NCI-H1436 (cell line): Measurements from ENCODE around the gene TMEM187.
"Not testable (repeated sequence)": the region's sequence is repeated elsewhere in the genome, so short reads cannot be mapped to it uniquely, and the experiment has no call there.

Experiments
- DNase-seq: peaks from one replicate; lab custom pipeline; 2025; lab: John Stamatoyannopoulos, UW

The TMEM187 gene

DNA sequence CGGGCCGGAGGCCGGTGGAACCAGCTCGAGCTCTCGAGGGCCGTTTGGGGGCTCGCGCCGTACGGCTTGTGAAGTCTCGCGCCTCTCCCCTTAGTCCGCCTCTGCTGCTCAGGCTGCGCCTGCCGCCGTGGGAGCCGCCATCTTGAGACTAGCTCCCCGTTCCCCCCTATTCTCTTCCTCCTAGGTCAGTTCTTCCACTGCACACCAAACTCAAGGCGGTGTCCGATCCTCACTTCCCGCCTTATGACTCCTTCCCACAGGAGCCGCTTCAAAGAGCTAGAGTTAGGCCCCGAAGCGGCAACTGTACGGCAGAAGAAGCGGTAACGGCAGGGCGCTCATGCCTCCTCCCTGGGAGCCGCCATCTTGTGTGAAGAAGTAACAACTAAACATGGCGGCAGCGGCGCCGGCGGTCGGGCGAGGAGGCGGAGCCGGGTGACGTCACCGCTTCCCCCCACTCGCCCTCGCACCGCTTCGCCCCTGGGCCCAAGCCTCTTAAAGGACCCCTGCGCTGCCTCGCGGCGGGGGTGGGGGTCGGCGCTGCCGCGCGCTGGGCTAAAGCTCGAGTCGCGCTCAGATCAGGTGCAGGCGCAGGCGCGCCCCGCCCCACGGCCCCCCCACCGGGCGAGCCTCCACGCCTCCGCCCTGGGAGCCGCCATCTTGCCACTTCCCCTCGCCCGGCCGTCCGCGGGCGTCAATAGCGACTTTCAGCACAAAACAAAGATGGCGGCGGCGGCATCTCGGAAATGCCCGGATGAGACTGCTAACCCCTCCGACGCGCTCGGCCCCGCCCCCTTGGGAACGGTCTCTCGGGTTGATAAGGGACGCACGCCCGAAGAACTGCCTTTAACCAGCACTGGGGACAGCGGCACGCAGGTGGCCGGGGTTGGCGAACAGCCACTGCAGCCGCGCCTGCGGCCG lies 845 bp upstream of the TMEM187 start, which contains the start of gene HCFC1:
Gene HCFC1, minus strand, starts transcription at position 369 of the 918 bp plus-strand sequence. CDS start 978 bp downstream, outside the sequence.
- DNase-seq, result peak; percentile 93

DNA sequence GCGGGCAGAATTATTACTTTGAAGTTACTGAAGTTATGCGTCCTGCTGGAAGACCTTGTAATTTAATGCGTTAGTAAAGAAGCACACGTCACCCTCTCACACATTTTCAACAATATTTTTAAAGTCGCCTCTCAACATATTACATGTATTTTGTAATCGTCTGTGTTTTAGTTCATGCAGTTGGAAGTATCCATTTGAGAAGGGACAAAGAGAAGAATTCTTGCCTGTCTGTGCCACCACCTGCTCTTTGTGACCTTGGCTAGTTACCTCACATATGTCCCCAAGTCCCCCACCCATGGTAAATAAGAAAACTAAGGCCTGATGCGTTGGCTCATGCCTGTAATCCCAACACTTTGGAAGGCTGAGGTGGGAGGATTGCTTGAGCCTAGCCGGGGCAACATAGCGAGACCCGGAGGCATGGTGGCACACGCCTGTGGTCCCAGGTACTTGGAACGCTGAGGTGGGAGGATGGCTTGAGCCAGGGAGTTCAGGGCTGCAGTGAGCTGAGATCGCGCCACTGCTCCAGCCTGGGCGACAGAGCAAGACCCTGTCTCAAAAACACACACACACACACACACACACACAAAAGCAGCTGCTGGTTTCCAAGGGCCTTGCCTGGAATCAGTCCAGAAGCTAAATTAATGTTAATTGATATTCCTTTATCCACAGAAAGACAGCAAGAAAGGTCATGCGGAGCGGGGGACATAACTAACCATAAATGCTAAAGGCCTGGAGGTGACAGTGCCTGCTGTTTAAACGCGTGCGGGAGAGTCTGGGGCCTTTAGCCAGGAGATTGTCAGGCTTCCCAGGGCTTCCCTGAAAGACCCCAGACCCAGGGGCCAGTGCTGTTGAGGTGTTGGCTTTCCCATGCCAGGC lies 811 bp downstream of the TMEM187 start:
- peak; percentile 44 for DNase-seq

DNA sequence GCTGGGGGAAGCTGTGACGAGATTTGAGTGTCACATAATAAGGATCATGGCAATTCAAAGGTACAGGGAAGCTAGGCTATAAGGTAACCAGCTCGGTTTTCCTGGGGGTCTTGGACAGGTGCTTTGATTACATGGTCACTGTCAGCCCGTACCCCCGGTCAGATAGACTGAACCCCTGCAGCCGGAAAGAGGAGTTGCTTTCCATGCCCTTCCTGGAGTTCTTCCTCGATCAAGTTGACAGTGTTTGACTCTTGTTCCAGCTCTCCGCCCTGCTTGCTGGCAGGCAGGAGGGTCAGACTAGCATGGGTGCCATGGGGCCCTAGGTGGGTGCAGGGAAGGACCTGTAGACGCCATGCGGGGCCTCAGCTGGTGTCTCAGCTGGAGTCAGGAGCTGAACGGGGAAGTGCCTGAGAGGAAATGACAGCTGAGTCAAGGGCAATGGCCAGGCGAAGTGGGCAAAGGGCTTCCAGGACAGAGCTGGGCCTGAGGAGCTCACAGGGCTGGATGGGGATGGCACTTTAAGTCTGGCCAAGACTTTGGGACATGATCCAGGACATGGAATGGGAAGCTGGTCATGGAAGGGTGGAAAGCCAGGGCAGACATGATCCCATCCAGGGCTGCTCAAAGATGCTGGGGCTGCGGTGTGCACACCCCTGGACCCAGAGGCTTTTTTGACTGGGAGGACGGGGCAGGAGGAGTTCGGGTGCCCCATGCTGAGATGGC lies 1.6 kb downstream of the TMEM187 start:
- DNase-seq, result no peak

DNA sequence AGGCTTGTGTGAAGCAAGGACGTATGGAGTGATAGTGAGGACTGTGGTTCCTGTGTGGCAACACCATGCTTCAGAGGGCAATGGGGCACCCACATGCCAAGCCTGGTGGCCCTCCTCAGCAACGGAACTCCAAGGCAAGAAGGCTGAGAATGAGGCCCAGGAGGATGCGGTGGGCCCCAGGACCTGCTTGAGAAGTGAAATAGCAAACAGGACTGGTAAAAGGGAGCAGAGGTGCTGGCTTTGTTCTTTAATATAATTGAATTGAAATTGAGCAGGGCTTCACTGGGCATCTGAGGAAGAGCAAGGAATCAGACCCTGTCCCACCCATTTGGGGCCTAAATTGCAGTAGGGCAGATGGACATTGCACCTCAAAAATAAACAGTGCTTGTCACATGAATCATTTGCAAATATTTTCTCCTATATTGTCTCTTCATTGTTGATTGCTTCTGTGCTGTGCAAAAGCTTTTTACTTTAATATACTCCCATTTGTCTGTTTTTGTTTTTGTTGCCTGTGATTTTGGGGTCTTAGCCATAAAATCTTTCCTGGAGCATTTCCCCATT lies 2.3 kb downstream of the TMEM187 start:
- DNase-seq, result no peak

DNA sequence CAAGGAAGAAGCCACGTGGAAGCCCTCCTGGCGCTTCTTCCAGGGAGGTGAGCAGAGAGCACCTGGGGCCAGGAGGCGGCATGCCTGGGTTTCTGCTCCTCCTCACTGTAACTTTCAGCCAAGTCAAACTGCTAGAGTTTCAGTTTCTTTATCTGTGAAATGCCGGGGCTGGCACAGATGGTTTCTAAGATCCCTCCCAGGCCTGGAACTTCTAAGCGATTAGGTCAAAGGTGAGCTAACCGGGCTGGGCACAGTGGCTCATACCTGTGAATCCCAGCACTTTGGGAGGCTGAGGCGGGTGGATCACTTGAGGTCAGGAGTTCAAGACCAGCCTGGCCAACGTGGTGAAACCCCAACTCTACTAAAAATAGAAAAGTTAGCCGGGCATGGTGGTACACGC lies 7.8 kb downstream of the TMEM187 start:
- not testable (repeated sequence) for DNase-seq

DNA sequence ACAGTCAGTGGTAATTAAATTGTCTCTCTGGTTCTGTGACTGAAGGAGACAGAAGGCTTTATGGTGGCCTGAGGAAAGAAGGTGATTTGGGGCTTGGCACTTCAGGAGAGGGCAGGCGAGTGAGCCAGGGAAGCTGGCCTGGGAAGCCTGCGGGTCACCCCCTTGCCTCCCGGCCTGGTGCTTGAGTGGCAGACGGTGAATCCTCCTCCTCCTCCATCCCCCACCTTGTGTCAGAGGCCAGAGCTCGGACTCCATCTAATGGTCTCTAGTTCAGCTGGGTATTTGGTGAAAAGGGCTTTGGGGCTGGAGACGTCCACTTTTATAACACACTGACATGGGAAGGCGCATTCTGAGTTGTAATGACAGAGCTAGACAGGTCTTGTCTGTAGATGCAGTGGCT lies 8.7 kb downstream of the TMEM187 start:
- no peak for DNase-seq

DNA sequence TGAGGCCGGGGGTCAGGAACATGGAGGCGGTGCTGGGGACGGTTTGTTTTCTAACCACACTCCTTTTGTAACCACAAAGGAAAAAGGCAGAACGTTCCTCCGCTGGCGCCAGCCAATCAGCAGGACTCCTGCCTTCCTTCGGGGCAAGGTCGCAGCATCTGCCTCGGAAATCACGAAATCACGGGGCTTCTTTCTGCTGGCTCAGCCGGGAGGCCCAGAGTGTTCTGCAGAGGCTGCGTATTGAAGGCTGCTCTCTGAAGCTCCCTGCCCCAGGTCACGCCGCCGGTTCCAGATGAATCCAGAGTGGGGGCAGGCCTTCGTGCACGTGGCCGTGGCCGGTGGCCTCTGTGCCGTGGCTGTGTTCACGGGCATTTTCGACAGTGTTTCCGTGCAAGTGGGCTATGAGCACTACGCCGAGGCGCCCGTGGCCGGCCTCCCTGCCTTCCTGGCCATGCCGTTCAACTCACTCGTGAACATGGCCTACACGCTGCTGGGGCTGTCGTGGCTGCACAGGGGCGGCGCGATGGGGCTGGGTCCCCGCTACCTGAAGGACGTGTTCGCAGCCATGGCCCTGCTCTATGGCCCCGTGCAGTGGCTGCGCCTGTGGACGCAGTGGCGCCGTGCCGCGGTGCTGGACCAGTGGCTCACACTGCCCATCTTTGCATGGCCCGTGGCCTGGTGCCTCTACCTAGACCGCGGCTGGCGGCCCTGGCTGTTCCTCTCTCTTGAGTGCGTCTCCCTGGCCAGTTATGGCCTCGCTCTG lies 9.4 kb downstream of the TMEM187 start:
- DNase-seq, result no peak

DNA sequence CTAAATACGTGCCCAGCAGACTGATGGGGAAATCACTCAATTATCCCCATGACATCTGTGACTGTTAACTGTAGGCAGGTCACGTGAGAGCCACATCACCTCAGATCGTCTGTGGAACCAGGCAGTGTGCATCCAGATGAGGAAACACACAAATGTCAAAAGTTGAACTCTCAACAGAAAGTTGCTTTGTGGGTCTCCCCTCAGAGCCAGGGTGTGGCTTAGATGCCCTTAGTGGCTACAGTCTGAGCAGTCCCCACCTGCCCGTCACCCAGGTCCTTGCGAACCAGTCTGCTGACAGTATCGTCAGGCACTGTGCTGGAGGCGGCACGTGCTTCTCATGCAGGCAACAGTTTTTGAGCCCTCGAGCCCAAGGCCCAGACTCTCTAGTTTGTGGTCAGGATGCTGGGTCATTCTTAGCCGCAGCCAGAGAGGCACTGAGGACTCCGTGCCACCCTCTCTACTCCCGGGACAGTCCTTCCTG lies 10.8 kb downstream of the TMEM187 start:
- no peak for DNase-seq

DNA sequence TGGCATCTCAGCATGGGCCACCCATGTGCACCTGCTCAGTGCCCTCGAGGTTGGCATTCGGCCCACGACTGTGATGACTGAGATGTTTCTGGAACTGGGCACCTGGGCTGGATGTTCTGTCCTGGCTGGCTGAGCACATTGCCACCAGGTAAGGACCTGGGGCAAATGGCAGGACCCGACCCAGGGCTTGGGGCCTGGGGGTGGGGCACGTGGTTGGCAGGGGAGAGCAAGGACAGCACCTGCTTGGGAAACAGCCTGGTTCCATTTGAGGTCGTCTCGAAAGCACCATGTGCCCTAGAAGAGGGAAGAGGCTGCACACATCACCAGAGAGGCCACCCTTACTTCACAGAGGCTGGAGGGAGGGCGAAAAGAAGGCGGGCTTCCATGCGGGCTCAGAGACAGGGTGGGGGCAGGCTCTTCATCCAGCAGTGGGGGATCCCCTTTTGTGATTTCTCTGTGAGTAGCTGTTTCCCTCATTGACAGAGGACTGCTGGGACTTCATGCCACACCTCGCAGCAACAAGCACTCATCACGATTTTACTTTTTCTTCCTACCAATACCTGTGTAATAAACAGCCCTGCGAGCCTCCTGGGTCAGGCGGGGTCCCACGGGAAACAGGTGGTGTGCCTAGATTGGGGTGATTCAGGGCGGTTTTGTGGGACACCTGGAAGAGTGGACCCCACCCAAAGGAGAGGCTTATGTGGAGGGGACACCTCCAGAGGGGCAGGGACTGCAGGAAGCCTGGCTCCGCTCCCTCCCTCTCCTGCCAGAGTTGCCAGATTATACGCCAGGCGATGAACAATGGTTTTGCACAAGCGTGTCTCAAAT lies 12.0 kb downstream of the TMEM187 start:
- DNase-seq, result no peak

DNA sequence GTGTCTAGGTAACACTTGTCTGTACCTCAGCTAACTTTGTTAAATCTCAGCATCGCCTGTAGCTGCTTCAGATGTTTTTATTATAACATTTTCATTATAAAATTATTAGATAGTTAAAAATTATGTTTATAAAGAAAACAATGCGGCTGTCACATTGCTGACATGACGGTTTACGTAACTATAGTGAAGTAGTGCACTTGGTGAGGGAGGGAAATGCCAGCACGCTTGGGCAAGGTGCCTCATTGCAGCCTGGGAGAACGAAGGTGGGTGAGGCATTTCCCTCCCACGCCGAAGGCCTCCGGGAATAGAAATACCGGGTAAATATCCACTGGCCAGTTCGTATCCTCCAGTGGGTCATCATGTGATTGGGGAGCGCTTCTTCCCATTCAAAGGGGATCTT lies 15.9 kb downstream of the TMEM187 start:
- DNase-seq, result no peak

DNA sequence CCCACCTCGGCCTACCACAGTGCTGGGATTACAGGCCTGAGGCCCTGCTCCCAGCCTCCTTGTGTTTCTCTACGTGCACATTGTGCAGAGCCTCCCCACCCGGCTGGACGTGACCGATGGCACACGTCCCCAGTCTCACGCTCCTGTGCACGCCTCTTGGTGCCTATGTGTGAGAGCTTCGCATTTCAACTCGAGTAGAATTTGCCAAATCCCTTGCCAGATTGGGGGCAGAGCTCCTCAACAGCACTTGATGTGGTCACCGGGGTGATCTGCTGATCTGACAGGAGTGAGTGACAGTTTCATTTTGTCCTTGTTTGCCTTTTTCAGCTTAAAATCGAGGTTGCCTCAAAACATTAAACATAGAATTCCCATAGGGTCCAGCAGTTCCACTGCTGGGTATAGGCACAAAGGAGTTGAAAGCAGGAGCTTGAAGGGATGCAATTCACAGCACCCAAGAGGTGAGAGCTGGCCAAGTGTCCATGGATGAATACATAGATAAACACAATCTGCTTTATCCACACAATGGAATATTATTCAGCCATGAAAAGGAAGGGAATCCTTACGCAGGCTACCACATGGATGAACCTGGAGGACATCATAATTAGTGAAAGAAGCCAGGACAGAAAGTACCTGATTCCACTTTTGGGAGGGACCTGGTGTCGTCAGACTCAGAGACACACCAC lies 17.6 kb downstream of the TMEM187 start:
- DNase-seq, result no peak

DNA sequence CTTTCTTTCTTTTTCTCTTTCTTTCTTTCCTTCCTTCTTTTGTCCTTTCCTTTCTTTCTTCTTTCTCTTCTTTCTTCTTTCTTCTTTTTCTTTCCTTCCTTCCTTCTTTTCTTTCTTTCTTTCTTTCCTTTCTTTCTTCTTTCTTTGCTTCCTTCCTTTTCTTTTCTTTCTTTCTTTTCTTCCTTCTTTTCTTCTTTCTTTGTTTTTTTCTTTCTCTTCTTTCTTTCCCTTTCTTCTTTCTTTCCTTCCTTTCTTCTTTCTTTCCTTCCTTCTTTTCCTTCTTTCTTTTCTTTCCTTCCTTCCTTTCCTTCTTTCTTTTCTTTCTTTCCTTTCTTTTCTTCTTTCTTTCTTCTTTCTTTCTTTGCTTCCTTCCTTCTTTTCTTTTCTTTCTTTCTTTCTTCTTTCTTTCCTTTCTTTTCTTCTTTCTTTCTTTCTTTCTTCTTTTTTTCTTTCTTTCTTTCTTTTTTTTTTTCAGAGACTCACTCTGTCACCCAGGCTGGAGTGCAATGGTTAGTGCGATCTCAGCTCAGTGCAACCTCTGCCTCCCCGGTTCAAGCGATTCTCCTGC lies 18.5 kb downstream of the TMEM187 start:
- no peak for DNase-seq

DNA sequence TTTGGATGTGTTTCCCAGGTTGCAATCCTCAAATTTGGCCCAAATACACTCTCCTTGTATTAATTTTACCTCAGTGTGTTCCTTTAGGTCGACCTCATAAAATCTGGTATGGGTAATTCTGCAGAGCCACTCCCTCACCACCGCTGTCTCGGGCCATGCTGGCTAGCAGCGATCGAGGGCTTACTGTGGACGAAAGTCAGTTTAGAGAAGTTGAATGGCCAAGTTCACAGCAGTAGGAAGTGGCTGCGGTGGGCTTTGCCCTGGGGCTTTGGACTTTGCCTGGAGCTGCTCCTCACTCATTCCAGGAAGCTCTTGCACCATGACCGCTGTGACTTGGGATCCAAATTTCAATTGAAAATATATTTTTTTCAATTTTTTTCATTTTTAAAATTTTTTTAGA lies 19.6 kb downstream of the TMEM187 start:
- no peak for DNase-seq

DNA sequence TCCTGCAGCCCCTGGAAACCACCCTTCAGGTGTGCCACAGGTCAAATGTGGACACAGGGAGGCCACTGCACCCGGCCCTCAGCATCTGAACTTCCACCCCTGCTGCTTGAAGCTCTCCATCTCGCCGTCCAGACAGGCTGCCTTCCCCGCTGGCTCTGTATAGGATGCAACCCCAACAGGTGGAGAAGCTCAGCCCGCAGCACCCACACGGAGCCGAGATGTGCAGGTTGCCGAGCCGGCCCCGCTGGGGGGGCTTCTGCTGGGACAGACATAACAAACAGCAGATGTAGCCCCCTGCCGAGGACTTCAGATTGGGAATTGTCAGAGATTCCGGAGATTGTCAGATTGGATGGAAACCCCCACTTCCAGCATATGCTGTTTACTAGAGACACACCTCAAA lies 20.5 kb downstream of the TMEM187 start:
- DNase-seq, result no peak

DNA sequence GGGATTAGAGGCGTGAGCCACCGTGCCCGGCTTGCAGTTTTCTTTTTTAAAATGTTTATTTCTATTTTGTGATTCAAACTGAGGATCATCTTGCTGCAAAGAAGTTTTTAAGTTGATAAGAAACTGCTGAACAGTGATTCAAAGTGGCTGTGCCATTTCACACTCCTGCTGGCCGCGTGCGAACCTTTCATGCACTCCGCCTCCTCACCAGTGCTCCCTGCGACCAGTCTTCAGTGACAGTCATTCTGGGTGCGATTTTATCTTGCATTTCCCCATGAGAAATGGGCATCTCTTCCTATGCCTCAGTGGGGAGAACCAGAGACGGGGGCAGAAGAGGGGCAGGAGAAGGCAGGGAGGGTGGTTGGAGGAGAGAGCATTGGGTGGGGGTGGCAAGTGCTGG lies 21.4 kb downstream of the TMEM187 start:
- no peak for DNase-seq

DNA sequence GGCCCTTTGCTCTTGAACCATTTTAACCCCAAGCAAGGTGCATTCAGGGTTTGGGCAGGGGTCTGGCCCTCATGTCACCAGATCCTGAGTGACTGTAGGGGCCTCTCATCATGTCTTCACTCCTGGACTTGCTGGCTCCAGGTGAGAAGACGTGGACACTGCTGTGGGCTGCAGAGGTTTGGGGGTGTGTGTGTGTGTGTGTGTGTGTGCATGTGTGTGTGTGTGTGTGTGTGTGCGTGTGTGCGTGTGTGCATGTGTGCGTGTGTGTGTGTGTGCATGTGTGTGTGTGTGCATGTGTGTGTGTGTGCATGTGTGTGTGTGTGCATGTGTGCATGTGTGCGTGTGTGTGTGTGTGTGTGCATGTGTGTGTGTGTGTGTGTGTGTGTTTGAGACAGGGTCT lies 21.8 kb downstream of the TMEM187 start:
- DNase-seq, result not testable (repeated sequence)

DNA sequence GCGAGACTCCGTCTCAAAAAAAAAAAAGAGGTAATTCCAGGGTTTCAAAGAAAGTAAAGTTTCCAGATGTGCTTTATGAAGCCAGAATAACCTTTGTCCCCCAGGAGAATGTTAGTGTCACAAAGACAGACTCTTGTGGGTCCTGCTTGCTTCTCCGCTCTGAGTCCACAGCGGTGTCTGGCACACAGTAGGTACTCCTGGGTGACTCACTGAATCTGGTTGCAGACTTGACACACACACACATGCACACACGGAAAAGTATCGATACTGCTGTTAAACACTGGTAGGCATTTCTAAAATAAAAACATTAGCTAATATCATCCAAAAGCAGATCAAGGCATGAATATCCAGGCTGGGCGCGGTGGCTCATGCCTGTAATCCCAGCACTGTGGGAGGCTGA lies 22.9 kb downstream of the TMEM187 start:
- DNase-seq, result no peak

DNA sequence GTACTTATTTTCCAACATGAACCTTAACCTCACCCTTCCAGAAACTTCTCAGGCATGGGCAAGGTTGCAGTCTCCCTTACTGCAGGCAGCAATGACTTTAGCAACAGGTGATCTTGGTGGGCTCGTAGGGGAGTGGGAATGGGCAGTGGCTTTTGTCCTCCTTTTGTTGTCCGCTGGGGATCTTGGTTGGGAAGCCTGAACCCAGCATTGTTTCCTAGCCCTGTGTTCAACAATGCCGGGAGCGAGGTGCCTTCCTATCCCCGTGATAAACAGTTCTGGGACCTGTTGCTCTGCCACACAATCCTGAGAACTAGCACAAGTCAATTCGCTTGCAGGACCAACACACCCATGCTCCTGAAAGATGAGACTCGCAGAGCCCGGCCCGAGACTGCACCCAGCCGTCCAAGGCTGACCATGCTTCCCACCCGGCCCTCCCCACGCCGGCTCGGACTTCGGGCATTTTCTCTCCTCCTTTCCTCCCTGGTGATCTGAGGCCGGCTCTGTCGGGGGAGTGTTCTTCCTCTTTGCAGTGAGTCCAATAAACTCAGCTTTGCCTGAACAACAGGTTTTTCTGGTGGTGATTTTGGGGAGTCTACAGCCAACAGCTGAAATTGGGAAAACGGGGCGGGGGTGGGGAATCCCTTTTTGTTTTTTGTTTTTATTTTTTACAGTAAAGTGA lies 26.9 kb downstream of the TMEM187 start:
- DNase-seq, result no peak

DNA sequence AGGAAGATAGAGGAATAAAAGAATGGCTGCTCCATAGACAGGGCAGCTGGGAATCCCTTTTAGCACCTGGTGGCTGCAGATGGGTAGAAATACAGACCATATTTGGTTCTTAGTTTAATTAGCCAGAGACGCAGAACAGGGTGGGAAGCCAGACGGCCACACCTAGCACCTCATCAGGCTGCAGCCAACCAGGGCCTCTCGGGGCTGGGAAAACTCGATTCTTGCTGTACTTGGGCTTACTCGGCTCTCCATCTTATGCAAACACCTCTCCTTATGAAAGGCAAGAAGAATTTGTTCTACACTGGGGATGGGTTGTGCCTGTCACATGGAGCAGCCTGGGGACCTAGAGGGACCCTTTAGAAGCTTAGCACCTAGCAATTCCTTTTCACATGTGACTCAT lies 27.5 kb downstream of the TMEM187 start:
- peak; percentile 13 for DNase-seq
